ENCODE data around the gene MRS2. TPM values are rescaled to one million over a fixed set of nuclear protein-coding genes. Genes with fewer than 3 reads are reported as not detected.
"Not testable (repeated sequence)": the region's sequence is repeated elsewhere in the genome, so short reads cannot be mapped to it uniquely, and the experiment has no call there.

MRS2 gene
- total RNA-seq, 1 donor from 2014 or later: 49.4 TPM

DNA sequence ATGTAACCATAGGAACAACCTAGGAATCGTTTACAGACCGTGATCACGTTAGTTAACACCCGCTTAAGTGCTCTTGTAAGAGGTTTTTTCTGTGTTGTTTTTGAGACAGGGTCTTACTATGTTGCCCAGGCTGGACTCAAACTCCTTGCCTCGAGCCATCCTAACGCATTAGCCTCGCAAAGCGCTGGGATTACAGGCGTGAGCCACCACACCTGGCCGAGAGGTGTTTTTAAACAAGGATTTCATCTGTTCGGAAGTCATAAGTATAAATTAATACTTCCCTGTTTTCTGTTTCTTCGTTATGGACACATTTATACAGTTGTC lies 727 bp downstream of the MRS2 start:
- no peak for DNase-seq (ENCODE audit: low spot score, unreplicated experiment)
- Mint-ChIP-seq H3K4me1 (ENCODE audit: low read depth) (peaks cover 40% of the 10 kb centered on the region), H3K27ac (peak overlapping the region; percentile 92), H3K4me3 (ENCODE audit: low read depth) (peak overlapping the region; percentile 93), H3K36me3 (ENCODE audit: insufficient read depth) (peaks cover 4% of the 10 kb centered on the region), H3K27me3 (no peaks in the 10 kb centered on the region), H3K9me3 (ENCODE audit: low read depth) (no peaks in the 10 kb centered on the region)
- TF ChIP-seq, protein P1, sequence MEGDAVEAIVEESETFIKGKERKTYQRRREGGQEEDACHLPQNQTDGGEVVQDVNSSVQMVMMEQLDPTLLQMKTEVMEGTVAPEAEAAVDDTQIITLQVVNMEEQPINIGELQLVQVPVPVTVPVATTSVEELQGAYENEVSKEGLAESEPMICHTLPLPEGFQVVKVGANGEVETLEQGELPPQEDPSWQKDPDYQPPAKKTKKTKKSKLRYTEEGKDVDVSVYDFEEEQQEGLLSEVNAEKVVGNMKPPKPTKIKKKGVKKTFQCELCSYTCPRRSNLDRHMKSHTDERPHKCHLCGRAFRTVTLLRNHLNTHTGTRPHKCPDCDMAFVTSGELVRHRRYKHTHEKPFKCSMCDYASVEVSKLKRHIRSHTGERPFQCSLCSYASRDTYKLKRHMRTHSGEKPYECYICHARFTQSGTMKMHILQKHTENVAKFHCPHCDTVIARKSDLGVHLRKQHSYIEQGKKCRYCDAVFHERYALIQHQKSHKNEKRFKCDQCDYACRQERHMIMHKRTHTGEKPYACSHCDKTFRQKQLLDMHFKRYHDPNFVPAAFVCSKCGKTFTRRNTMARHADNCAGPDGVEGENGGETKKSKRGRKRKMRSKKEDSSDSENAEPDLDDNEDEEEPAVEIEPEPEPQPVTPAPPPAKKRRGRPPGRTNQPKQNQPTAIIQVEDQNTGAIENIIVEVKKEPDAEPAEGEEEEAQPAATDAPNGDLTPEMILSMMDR (IDR thresholded peaks at IDR 0.05; ENCODE audit: unreplicated experiment): no peak

DNA sequence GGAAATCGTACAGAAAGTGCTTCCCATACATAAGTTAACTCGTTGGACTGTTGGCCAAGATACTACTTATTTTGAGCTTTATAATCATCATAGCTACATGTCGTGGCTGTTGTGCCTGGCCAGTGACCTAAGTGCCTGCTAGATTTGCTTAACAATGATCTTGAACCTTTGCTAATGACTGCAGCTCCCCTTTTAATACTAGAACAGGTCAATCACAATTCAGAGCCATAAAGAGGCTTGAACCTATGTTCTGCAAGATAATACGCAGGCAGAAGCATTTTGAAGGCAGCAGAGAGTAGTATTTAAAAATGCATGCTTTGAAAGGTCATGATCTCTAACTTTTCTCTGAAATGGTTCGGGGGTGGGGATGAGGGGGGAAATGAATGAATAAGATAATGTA lies 2.5 kb downstream of the MRS2 start:
- TF ChIP-seq, protein P1 (IDR thresholded peaks at IDR 0.05; ENCODE audit: unreplicated experiment): no peak
- H3K27ac Mint-ChIP-seq: no peak overlapping the region
- peaks cover 5% of the 10 kb centered on the region for H3K36me3 Mint-ChIP-seq (ENCODE audit: insufficient read depth)

DNA sequence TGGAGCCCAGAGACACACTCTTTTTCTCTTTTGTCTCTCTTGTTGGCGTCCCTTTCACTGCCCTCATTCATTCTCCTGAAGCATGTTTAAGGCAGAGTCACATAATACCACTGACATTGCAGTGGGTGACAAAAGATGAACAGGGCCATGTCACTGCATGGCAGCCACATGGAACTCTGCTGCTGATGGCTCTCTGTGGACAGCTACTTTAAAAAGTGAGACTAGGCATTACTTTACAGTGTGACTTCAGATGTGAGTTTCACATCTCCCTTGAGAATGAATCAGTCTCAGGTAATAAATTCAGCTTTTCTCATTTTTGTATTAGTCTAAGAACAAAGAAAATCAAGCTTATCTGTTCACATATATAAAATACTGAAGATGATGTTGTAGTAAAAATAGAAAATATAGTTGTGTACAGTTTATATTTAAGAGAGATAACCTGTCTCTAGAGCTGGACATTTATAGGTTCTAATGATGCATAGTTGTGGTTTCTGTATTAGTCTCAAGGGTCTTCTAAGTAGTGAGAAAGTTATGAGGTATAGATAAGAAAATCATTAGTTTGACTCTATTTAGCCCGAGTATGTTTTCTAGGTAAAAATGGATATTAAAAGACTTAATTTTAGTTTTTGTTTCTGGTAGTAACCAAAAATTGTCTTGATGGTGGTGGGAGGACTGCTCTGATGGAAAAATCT lies 6.1 kb downstream of the MRS2 start:
- H3K27me3 Mint-ChIP-seq: no peaks in the 10 kb centered on the region
- peaks cover 21% of the 10 kb centered on the region for H3K36me3 Mint-ChIP-seq (ENCODE audit: insufficient read depth)
- no peak overlapping the region for H3K4me3 Mint-ChIP-seq (ENCODE audit: low read depth)
- TF ChIP-seq, protein P1 (IDR thresholded peaks at IDR 0.05; ENCODE audit: unreplicated experiment): no peak
- peaks cover 8% of the 10 kb centered on the region for H3K4me1 Mint-ChIP-seq (ENCODE audit: low read depth)
- no peaks in the 10 kb centered on the region for H3K9me3 Mint-ChIP-seq (ENCODE audit: low read depth)
- peak overlapping the region; percentile 41 for H3K27ac Mint-ChIP-seq
- DNase-seq (ENCODE audit: low spot score, unreplicated experiment): no peak

More for the DNA sequence above, 2.5 kb downstream of the MRS2 start:
- no peaks in the 10 kb centered on the region for H3K9me3 Mint-ChIP-seq (ENCODE audit: low read depth)
- peaks cover 30% of the 10 kb centered on the region for H3K4me1 Mint-ChIP-seq (ENCODE audit: low read depth)
- peak overlapping the region; percentile 16 for H3K4me3 Mint-ChIP-seq (ENCODE audit: low read depth)
- no peaks in the 10 kb centered on the region for H3K27me3 Mint-ChIP-seq
- no peak for DNase-seq (ENCODE audit: low spot score, unreplicated experiment)

DNA sequence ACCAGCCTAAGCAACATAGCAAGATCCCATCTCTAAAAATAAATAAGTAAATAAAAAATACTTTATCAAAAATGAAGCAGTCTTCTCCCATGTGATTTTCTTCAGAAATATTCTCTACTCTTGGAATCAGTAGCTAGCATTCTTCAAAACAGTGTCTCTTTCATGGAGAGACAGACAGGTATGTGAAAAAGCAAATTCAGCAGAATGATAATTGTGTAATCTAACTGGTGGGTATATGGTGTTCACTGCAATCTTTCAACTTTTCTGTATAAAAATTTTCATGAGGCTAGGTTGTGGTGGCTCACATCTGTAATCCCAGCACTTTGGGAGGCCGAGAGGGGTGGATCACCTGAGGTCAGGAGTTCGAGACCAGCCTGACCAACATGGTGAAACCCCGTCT lies 7.9 kb downstream of the MRS2 start:
- H3K9me3 Mint-ChIP-seq (ENCODE audit: low read depth): no peaks in the 10 kb centered on the region
- H3K27me3 Mint-ChIP-seq: no peaks in the 10 kb centered on the region
- H3K4me3 Mint-ChIP-seq (ENCODE audit: low read depth): no peak overlapping the region
- peaks cover 22% of the 10 kb centered on the region for H3K36me3 Mint-ChIP-seq (ENCODE audit: insufficient read depth)
- no peaks in the 10 kb centered on the region for H3K4me1 Mint-ChIP-seq (ENCODE audit: low read depth)
- DNase-seq (ENCODE audit: low spot score, unreplicated experiment): no peak
- TF ChIP-seq, protein P1 (IDR thresholded peaks at IDR 0.05; ENCODE audit: unreplicated experiment): no peak
- no peak overlapping the region for H3K27ac Mint-ChIP-seq

DNA sequence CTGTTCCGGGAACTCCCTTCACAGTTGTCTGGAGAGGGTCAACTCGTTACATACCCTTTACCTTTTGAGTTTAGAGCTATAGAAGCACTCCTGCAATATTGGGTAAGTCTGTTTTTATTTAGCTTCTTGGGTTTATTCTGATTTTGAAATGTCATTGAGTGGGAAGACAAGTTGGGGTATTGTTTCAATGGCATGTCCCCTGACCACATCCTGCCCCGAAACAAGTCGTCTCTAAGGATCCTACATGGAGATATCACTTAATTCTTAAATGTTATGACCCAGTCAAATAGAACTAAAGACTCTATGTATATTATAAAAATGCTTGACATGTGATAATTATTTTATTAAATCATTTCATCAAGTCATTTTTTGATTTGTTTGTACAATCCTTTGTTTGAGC lies 9.6 kb downstream of the MRS2 start:
- peaks cover 1% of the 10 kb centered on the region for H3K4me1 Mint-ChIP-seq (ENCODE audit: low read depth)
- no peak overlapping the region for H3K27ac Mint-ChIP-seq
- no peaks in the 10 kb centered on the region for H3K27me3 Mint-ChIP-seq

DNA sequence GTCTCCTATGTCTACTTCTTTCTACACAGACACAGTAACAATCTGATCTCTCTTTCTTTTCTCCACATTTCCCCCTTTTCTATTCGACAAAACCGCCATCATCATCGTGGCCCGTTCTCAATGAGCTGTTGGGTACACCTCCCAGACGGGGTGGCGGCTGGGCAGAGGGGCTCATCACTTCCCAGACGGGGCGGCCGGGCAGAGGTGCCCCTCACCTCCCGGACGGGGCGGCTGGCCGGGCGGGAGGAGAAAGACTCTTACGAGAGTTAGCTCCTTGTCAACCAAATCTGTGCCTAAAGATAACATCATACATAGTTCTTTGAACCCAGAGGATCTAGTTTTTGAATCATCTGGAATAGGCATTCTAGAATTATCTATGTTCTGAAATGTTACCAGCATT lies 11.8 kb downstream of the MRS2 start:
- not testable (repeated sequence) for H3K4me3 Mint-ChIP-seq (ENCODE audit: low read depth); H3K27ac Mint-ChIP-seq; H3K27me3 Mint-ChIP-seq; H3K9me3 Mint-ChIP-seq (ENCODE audit: low read depth); DNase-seq (ENCODE audit: low spot score, unreplicated experiment); H3K4me1 Mint-ChIP-seq (ENCODE audit: low read depth)
- peaks cover 33% of the 10 kb centered on the region for H3K36me3 Mint-ChIP-seq (ENCODE audit: insufficient read depth)

More for the DNA sequence above, 9.6 kb downstream of the MRS2 start:
- Mint-ChIP-seq H3K9me3 (ENCODE audit: low read depth) (no peaks in the 10 kb centered on the region), H3K4me3 (ENCODE audit: low read depth) (no peak overlapping the region), H3K36me3 (ENCODE audit: insufficient read depth) (peaks cover 25% of the 10 kb centered on the region)
- DNase-seq (ENCODE audit: low spot score, unreplicated experiment): no peak
- TF ChIP-seq, protein P1 (IDR thresholded peaks at IDR 0.05; ENCODE audit: unreplicated experiment): no peak
